ENCODE data around the gene TOP2A. TPM values are rescaled to one million over a fixed set of nuclear protein-coding genes. Genes with fewer than 3 reads are reported as not detected.

Gene TOP2A
- total RNA-seq, 1 experiment from 2014 or later, result 252 TPM

GRCh38 chr17:40453881-40454612 is 36.4 kb upstream of the TOP2A start:
- no peak for DNase-seq (ENCODE audit: low read depth)

DNA sequence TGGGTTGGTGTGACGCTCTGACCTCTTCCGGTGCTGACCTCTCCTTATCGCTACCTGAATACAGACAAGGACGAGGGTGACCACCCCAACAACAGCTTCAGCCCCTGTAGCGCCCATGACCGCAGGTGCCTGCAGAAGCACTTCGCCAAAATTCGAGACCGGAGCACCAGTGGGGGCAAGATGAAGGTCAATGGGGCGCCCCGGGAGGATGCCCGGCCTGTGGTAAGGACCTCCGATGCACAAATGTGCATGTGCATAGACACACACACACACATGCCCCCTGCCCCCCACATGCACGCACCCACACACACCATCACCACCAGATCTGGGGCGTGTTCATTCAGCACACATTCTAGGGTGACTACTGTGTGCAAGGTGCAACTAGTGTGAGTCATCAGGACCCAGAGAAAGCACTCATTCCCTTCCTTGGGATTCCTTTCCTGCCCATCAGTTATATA is 35.3 kb upstream of the TOP2A start:
- no peak for DNase-seq (ENCODE audit: low read depth)

GRCh38 chr17:40452216-40452787 is 34.6 kb upstream of the TOP2A start:
- DNase-seq (ENCODE audit: low read depth), result peak; percentile 56

DNA sequence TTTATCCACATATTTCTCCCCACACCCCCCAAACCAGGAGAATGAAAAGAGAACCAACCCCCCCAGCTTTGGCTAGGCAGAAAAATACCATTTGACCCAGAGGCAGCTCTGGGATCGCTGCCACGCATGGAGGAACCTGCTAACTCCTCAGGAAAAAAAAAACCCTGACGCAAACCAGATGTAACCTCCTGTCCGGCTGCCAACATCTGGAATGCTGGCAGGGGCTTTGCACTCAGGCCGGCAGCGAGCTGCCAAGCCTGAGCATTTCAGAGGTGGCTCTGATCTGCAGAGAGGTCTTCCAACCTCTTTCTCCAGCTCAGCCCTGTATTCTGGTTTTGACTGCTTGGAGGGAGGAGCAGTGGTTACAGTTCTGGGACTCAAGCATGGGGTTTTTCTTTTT is 33.7 kb upstream of the TOP2A start:
- no peak for DNase-seq (ENCODE audit: low read depth)

DNA sequence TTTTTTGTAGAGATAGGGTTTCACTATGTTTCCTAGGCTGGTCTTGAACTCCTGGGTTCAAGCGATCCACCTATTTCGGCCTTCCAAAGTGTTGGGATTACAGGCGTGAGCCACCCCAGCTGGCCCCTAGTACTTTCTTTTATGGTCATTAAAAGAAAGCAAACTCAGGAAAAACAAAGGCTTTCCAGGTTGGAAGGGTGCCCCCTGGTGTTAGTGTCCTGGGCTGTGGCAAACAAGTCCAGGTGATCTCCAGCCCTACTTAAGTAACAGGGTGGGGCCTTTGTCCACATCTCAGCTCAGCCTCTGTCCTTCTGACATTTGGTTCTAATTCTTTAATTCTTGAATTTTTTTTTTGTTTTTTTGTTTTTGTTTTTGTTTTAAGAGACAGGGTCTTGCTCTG is 32.5 kb upstream of the TOP2A start:
- no peak for DNase-seq (ENCODE audit: low read depth)

GRCh38 chr17:40448639-40449261 is 31.1 kb upstream of the TOP2A start:
- no peak for DNase-seq (ENCODE audit: low read depth)

GRCh38 chr17:40448213-40448638 is 30.5 kb upstream of the TOP2A start:
- no peak for DNase-seq (ENCODE audit: low read depth)

- DNase-seq (ENCODE audit: low read depth), result no peak
Observed at GRCh38 chr17:40447806-40448205, 30.1 kb upstream of the TOP2A start.

DNA sequence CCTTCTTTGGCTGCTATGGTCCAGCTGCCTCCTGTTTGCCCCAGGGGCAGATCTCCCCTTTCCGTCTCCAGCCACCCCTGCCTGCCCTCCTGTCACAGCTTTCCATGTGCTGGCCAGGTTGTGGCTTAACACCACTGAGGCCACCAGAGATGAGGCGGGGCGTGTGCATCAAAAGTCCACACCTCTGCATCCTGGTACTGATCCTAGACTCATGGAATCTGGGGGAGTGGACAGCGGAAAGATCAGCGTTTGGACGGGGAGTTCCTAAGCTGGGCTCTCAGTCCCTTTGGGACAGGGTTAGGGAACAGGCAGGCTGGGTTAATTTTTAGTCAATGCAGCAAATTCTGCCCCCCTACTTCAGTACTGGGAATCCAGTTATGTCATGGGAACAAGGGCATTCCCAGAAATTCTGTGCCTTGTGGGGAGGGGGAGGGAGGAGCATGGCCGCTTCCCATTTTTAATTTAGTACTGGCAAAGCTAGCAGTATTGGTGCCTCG is 29.5 kb upstream of the TOP2A start:
- DNase-seq (ENCODE audit: low read depth), result no peak

GRCh38 chr17:40445751-40446468 is 28.2 kb upstream of the TOP2A start:
- no peak for DNase-seq (ENCODE audit: low read depth)

DNA sequence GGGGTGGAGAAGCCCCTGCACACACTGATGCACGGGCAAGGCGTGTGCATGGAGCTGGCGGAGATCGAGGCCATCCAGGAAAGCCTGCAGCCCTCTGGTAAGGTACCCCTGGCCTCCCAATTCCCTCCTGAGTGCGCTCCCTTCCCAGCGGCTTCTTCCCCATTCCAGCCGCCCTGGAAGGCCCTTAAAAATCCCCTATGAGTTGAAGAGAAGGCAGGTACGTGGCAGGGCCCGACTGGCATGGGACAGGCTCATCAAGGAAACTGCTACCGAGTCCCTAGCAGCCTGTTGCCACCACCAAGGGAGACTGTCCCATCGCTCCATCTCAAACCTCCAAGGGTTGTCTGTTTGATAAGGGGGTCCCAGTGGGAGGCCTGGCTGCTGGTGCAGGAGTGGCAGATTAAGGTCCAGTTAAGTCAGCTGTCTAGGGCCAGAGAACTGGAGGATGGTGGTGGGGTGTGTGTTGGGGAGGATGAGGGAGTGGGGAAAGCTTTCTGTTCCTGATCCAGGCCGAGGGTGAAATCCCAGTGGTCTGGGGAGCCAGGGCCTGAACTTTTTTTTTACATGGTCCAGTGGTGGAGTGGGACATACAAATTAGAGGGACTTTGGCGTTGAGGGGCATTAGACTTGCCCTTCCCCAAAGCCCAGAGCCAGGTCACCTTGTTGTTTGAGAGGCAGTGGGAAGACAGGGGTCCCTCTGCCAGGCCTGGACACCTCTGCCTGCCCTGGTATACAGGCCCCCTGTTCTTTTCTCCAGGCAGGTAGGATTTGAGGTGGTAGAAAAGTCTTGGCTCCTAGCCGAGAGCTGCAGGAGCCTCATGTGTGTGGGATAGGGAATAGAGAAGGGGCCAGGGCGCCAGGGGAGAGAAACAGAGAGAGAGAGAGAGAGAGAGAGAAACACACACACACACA is 26.5 kb upstream of the TOP2A start:
- DNase-seq (ENCODE audit: low read depth), result no peak

GRCh38 chr17:40443196-40443987 is 25.7 kb upstream of the TOP2A start, which contains the start of gene IGFBP4:
Gene IGFBP4 (plus strand): TSS chr17:40443450. CDS start chr17:40443736, 286 bp downstream.
- peak; percentile 69 for DNase-seq (ENCODE audit: low read depth)

DNA sequence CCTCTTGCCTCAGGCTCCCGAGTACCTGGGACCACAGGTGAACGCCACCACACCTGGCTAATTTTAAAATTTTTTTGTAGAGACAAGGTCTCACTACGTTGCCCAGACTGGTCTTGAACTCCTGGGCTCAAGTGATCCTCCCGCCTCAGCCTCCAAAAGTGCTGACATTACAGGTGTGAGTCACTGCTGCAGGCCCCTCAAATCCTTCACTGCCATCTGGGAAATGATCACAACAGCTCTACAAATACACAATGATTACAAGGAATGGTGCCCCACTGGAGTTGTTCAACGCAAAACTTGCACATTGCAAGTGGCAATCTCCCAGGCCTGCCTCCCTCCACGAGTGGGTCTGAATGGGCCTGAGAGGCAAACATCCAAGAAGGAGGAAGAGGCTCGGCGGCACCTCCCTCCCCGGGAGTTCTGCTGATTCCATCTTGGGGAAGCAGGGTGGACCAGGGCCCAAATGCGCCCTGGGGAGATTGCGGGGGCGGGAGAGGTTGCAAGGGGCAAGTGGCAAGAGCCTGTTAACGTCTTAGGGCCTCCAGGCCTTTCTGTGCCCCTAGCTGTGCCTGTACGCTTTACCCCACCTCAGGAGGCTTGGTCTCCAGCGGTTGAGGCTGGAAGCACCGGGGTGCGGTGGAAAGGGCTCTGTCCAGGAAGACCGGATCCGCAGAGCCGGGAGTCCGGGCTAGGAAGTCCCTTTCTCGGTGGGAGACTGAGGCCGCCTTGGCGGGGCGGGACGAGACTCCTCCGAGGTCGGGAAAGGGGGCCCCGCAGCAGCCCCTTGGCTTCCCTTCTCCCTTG is 24.9 kb upstream of the TOP2A start:
- no peak for DNase-seq (ENCODE audit: low read depth)

DNA sequence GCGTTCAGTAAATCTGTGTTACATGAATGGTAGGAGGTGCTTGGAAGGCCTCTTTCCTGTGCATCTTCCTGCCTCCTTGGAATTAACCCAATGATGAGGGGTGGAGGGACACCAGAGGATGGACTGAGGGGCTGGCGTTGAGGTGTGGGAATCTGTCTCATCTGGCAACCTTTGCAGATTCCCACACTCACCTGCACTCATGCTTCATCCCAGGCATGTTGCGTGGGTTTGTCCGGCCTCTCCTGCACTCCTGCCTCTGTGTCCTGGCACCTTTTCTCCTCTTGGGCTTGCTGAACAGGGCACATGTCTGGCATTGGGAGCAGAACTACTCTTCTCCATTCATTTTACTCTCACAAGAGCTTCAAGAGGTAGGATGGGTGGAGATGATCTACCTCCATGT is 22.5 kb upstream of the TOP2A start:
- no peak for DNase-seq (ENCODE audit: low read depth)

DNA sequence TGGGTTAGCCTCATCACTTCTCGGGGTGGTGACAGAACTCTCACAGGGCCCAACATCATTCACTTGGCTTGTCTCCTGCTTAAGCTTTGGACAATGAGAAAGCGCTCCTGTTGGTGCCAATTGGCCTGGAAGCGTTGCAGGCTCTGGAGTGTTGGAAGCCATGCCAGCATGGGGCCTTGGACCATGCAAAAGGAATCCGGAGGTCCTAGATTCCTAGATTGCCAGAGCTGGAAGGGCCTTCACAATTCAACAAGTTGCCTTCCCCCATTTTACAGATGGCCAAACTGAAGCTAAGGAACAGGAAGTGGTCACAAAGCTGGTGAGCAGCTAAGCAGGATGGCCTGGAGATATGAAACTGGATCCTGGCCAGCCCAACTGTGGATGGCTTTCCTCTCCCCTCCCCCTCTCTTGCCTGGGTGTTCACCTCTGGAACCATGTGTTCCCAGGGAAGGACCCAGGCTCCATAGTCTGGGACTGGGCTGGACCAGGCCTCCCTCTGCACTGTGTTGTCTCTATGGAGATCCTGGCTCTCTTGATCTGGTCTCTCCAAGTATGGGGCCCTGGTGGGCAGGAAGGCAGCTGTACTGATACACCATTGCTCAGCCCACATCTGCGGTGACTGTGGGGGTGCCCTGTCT is 19.5 kb upstream of the TOP2A start:
- DNase-seq (ENCODE audit: low read depth), result peak; percentile 38

DNA sequence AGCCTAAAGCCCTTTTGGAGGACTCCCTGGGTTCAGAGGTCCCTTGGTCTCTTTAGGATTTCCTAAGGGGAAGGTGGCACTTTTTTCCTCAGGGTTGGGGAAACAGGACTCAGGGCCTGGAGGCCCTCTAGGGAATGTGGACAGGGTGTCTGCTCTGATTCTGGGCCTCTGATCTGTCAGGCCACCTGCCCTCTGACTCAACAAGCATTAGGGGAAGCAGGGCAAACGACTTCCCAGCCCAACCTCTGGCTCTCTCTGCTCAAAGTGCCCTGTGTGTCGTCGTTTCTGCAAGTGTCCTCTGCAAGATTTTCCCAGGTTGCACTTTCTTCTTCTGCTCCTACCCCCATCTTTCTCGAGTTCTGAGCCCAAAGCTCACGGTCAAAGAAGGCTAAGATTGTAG is 18.9 kb upstream of the TOP2A start:
- DNase-seq (ENCODE audit: low read depth), result no peak

DNA sequence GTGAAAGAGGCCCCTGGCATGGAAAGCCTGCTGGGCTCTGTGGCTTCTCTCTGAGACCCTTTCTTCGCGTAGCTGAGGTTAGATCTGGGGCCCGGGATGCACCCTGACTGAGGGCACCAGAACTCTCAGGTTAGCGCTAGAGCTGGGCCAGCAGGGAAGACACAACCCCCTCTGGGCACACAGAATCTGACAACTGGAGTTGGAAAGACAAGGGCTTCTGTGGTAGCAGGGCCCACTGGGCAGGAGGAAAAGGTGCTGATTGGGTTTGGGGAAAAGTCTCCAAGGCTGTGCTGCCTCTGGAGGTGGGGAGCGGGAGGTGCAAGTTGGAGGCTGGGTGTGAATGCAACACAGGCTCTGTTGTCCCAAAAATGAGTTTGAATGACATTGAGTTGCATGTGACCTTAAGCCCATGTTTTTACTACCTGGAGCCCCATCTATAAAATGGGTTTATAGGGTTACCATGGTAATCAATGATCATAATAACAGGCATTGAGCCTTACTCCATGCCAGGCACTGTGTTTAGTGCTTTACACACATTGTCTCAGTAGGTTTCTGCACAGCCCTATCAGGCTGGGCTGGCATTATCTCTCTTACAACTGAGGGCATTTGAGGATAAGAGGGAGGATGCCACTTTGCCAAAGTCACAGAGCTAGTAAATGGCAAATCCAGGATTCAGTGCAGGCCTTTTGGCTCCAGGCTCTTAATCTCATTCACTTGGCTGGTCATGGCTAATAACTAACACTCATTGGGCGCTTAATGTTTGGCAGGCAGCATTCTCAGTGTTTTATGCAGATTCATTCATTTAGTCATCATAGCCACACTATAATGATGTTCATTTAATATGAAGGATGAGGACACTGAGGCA is 16.1 kb upstream of the TOP2A start:
- no peak for DNase-seq (ENCODE audit: low read depth)

Data from M059J (cell line).